Mesendoderm (in vitro differentiated cells): ENCODE measurements around the gene SLC28A1.

Experiments used
- DNase-seq: peaks from one replicate; pipeline ENCODE4 v3.0.0; 2013
- H2AK5ac ChIP-seq: 2 replicates; pipeline ENCODE4 v1.6.1; 2013; ENCODE audit warnings: low read length, inconsistent platforms
- H2BK120ac ChIP-seq: 2 replicates; pipeline ENCODE4 v1.6.1; 2013; ENCODE audit warnings: low read depth, mild to moderate bottlenecking, low read length, moderate library complexity, mixed read lengths
- H2BK15ac ChIP-seq: replicated peaks from 2 replicates; pipeline ENCODE4 v1.6.1; 2013; ENCODE audit warnings: low read depth, mild to moderate bottlenecking, moderate library complexity
- H2BK5ac ChIP-seq: 2 replicates; pipeline ENCODE4 v1.6.1; 2013; ENCODE audit warnings: low read length, inconsistent platforms
- H3K18ac ChIP-seq: 2 replicates; pipeline ENCODE4 v1.6.1; 2013; ENCODE audit warnings: mild to moderate bottlenecking, low read length, mixed read lengths
- H3K23ac ChIP-seq: one replicate; pipeline ENCODE4 v1.6.1; 2013; ENCODE audit warnings: low read length
- H3K27ac ChIP-seq: 2 replicates; pipeline ENCODE4 v1.5.1; 2013; ENCODE audit warnings: low read depth, mild to moderate bottlenecking, inconsistent platforms, low read length, moderate library complexity
- H3K27me3 ChIP-seq: 2 replicates; pipeline ENCODE4 v1.6.1; 2013; ENCODE audit warnings: low read length, control low read depth, mild to moderate bottlenecking, inconsistent platforms; ENCODE audit not compliant: insufficient read depth, poor library complexity
- H3K36me3 ChIP-seq: 2 replicates; pipeline ENCODE4 v1.6.1; 2013; ENCODE audit warnings: low read length, inconsistent platforms; ENCODE audit not compliant: control insufficient read depth, insufficient read depth
- H3K4ac ChIP-seq: one replicate; pipeline ENCODE4 v1.6.1; 2013; ENCODE audit warnings: low read depth, mild to moderate bottlenecking, low read length, moderate library complexity
- H3K4me1 ChIP-seq: 2 replicates; pipeline ENCODE4 v1.6.1; 2013; ENCODE audit warnings: low read depth, low read length, inconsistent platforms; ENCODE audit not compliant: control insufficient read depth
- H3K4me2 ChIP-seq: 2 replicates; pipeline ENCODE4 v1.6.1; 2013; ENCODE audit warnings: low read length
- H3K4me3 ChIP-seq: 2 replicates; pipeline ENCODE4 v1.5.1; 2013; ENCODE audit warnings: mild to moderate bottlenecking, low read length
- H3K56ac ChIP-seq: one replicate; pipeline ENCODE4 v1.6.1; 2013; ENCODE audit warnings: low read length
- H3K79me1 ChIP-seq: 2 replicates; pipeline ENCODE4 v1.6.1; 2013; ENCODE audit warnings: low read length, inconsistent platforms
- H3K79me2 ChIP-seq: 2 replicates; pipeline ENCODE4 v1.6.1; 2013; ENCODE audit warnings: mild to moderate bottlenecking, low read length; ENCODE audit not compliant: control insufficient read depth, insufficient read depth
- H3K9ac ChIP-seq: 2 replicates; pipeline ENCODE4 v1.6.1; 2013; ENCODE audit warnings: low read length, inconsistent platforms
- H4K5ac ChIP-seq: one replicate; pipeline ENCODE4 v1.6.1; 2013; ENCODE audit warnings: low read length
- H4K8ac ChIP-seq: one replicate; pipeline ENCODE4 v1.6.1; 2013; ENCODE audit warnings: low read depth, mild to moderate bottlenecking, control low read depth, low read length, moderate library complexity
- WGBS: extraction: QIAGEN DNeasy Blood & Tissue Kit; methylation state at CpG from one replicate; pipeline ENCODE4 v1.1.7; 2013; ENCODE audit warnings: low lambda C conversion rate, missing lambda C conversion rate; ENCODE audit not compliant: insufficient coverage; ENCODE audit errors: extremely low coverage; 5-methylcytosine and 5-hydroxymethylcytosine counted together

Gene SLC28A1

GRCh38 chr15:84950570-84951111 is 66.2 kb downstream of the SLC28A1 start:
- Histone ChIP-seq H4K5ac (no peak overlapping the region), H3K18ac (no peak overlapping the region), H4K8ac (no peak overlapping the region), H3K36me3 (no peaks in the 10 kb centered on the region), H3K4me3 (no peak overlapping the region), H3K56ac (no peak overlapping the region), H3K23ac (no peak overlapping the region), H3K4ac (no peak overlapping the region), H3K79me1 (no peaks in the 10 kb centered on the region), H3K27ac (no peak overlapping the region), H2BK120ac (no peak overlapping the region), H3K27me3 (no peaks in the 10 kb centered on the region), H3K9ac (no peak overlapping the region), H2BK5ac (no peak overlapping the region), H3K4me1 (no peaks in the 10 kb centered on the region), H3K4me2 (no peak overlapping the region), H3K79me2 (no peaks in the 10 kb centered on the region), H2BK15ac (no peak overlapping the region), H2AK5ac (no peak overlapping the region)
- WGBS, result no CpG with 5 or more reads among the region's 7 CpGs
- no peak for DNase-seq

- no peak overlapping the region for H3K56ac ChIP-seq
- no peak for DNase-seq
- H4K5ac ChIP-seq, result no peak overlapping the region
- H3K27ac ChIP-seq, result no peak overlapping the region
- no peaks in the 10 kb centered on the region for H3K36me3 ChIP-seq
- no peak overlapping the region for H3K18ac ChIP-seq
- no peak overlapping the region for H3K9ac ChIP-seq
- no peaks in the 10 kb centered on the region for H3K27me3 ChIP-seq
- no peak overlapping the region for H2BK120ac ChIP-seq
- H3K79me2 ChIP-seq, result no peaks in the 10 kb centered on the region
- no peak overlapping the region for H3K23ac ChIP-seq
- no peak overlapping the region for H3K4ac ChIP-seq
- H4K8ac ChIP-seq, result no peak overlapping the region
- no peak overlapping the region for H3K4me2 ChIP-seq
- H3K4me1 ChIP-seq, result no peaks in the 10 kb centered on the region
- whole genome bisulfite sequencing, result no CpG with 5 or more reads among the region's 5 CpGs
- H2BK15ac ChIP-seq, result no peak overlapping the region
- H3K4me3 ChIP-seq, result no peak overlapping the region
- H2AK5ac ChIP-seq, result no peak overlapping the region
- no peaks in the 10 kb centered on the region for H3K79me1 ChIP-seq
- H2BK5ac ChIP-seq, result no peak overlapping the region
These were observed 67.3 kb downstream of the SLC28A1 start for GRCh38 chr15:84951736-84952135.

- no peak overlapping the region for H2BK15ac ChIP-seq
- no peak overlapping the region for H3K18ac ChIP-seq
These were observed 68.7 kb downstream of the SLC28A1 start for GRCh38 chr15:84953136-84953535.

GRCh38 chr15:84953726-84954125 is 69.3 kb downstream of the SLC28A1 start:
- Histone ChIP-seq H3K4me2 (no peak overlapping the region), H3K79me2 (no peaks in the 10 kb centered on the region), H3K4me3 (no peak overlapping the region), H2BK120ac (no peak overlapping the region), H3K9ac (no peak overlapping the region), H3K56ac (no peak overlapping the region), H3K27ac (no peak overlapping the region), H3K4ac (no peak overlapping the region), H3K18ac (no peak overlapping the region), H4K5ac (no peak overlapping the region), H3K36me3 (no peaks in the 10 kb centered on the region), H2BK15ac (no peak overlapping the region), H2BK5ac (no peak overlapping the region), H3K23ac (no peak overlapping the region), H4K8ac (no peak overlapping the region), H2AK5ac (no peak overlapping the region), H3K4me1 (no peaks in the 10 kb centered on the region), H3K27me3 (no peaks in the 10 kb centered on the region), H3K79me1 (no peaks in the 10 kb centered on the region)
- DNase-seq, result no peak
- WGBS, result no CpG with 5 or more reads among the region's 1 CpG

More at GRCh38 chr15:84953136-84953535, 68.7 kb downstream of the SLC28A1 start:
- no peaks in the 10 kb centered on the region for H3K27me3 ChIP-seq
- no peak overlapping the region for H3K9ac ChIP-seq
- no peak overlapping the region for H3K27ac ChIP-seq
- no peaks in the 10 kb centered on the region for H3K4me1 ChIP-seq
- no peaks in the 10 kb centered on the region for H3K36me3 ChIP-seq
- H3K56ac ChIP-seq, result no peak overlapping the region
- peak overlapping the region; percentile 39 for H2BK120ac ChIP-seq
- no CpG with 5 or more reads among the region's 4 CpGs for WGBS
- no peak overlapping the region for H3K23ac ChIP-seq
- H4K8ac ChIP-seq, result no peak overlapping the region
- no peaks in the 10 kb centered on the region for H3K79me2 ChIP-seq
- no peak overlapping the region for H3K4me3 ChIP-seq
- no peak overlapping the region for H2AK5ac ChIP-seq
- H2BK5ac ChIP-seq, result no peak overlapping the region
- no peak overlapping the region for H3K4me2 ChIP-seq
- no peak for DNase-seq
- H3K79me1 ChIP-seq, result no peaks in the 10 kb centered on the region
- H3K4ac ChIP-seq, result no peak overlapping the region
- no peak overlapping the region for H4K5ac ChIP-seq

- no peaks in the 10 kb centered on the region for H3K36me3 ChIP-seq
- no peak overlapping the region for H2AK5ac ChIP-seq
- no peaks in the 10 kb centered on the region for H3K79me1 ChIP-seq
- no peak overlapping the region for H3K18ac ChIP-seq
- WGBS, result no CpG with 5 or more reads among the region's 15 CpGs
- no peak overlapping the region for H3K9ac ChIP-seq
- H2BK120ac ChIP-seq, result no peak overlapping the region
- no peaks in the 10 kb centered on the region for H3K4me1 ChIP-seq
- no peaks in the 10 kb centered on the region for H3K79me2 ChIP-seq
- H4K8ac ChIP-seq, result no peak overlapping the region
- H3K4me2 ChIP-seq, result peak overlapping the region; percentile 3
- H3K56ac ChIP-seq, result peak overlapping the region; percentile 63
- H3K27me3 ChIP-seq, result no peaks in the 10 kb centered on the region
- no peak overlapping the region for H2BK15ac ChIP-seq
- H3K4ac ChIP-seq, result peak overlapping the region; percentile 2
- H2BK5ac ChIP-seq, result no peak overlapping the region
- no peak overlapping the region for H3K4me3 ChIP-seq
- peak; percentile 83 for DNase-seq
- H3K23ac ChIP-seq, result no peak overlapping the region
- no peak overlapping the region for H3K27ac ChIP-seq
- no peak overlapping the region for H4K5ac ChIP-seq
These were observed 70.8 kb downstream of the SLC28A1 start for GRCh38 chr15:84955089-84955848.
